ENCODE data around the gene SEPTIN10.

The SEPTIN10 gene

GRCh38 chr2:109619032-109619615 lies 5.4 kb upstream of the SEPTIN10 start:
- H3K27me3 ChIP-seq (ENCODE audit: insufficient read depth, poor library complexity, severe bottlenecking), result no peaks in the 10 kb centered on the region
- DNase-seq (ENCODE audit: low spot score) (no peak), ATAC-seq (ENCODE audit: low read depth) (no peak)
- H3K27ac ChIP-seq (ENCODE audit: poor library complexity, severe bottlenecking), result no peak overlapping the region
- peaks cover 19% of the 10 kb centered on the region for H3K36me3 ChIP-seq (ENCODE audit: low read depth)
- no peaks in the 10 kb centered on the region for H3K9me3 ChIP-seq (ENCODE audit: severe bottlenecking)
- no peak for TF ChIP-seq CTCF (IDR thresholded peaks at IDR 0.05; ENCODE audit: poor library complexity, severe bottlenecking)
- peaks cover 5% of the 10 kb centered on the region for H3K4me1 ChIP-seq (ENCODE audit: insufficient read depth, poor library complexity, severe bottlenecking)
- no peak overlapping the region for H3K4me3 ChIP-seq (ENCODE audit: severe bottlenecking)

- no peak for ATAC-seq (ENCODE audit: low read depth)
- peaks cover 8% of the 10 kb centered on the region for H3K4me1 ChIP-seq (ENCODE audit: insufficient read depth, poor library complexity, severe bottlenecking)
- H3K27me3 ChIP-seq (ENCODE audit: insufficient read depth, poor library complexity, severe bottlenecking), result no peaks in the 10 kb centered on the region
- H3K9me3 ChIP-seq (ENCODE audit: severe bottlenecking), result no peaks in the 10 kb centered on the region
- TF ChIP-seq CTCF (IDR thresholded peaks at IDR 0.05; ENCODE audit: poor library complexity, severe bottlenecking), result no peak
- H3K36me3 ChIP-seq (ENCODE audit: low read depth), result peaks cover 19% of the 10 kb centered on the region
- peak overlapping the region; percentile 76 for H3K4me3 ChIP-seq (ENCODE audit: severe bottlenecking)
- DNase-seq (ENCODE audit: low spot score), result no peak
- H3K27ac ChIP-seq (ENCODE audit: poor library complexity, severe bottlenecking), result peak overlapping the region; percentile 91
Measured at GRCh38 chr2:109616184-109616583, 2.4 kb upstream of the SEPTIN10 start.

GRCh38 chr2:109615637-109616144 lies 1.9 kb upstream of the SEPTIN10 start:
- H3K4me3 ChIP-seq (ENCODE audit: severe bottlenecking), result peak overlapping the region; percentile 76

GRCh38 chr2:109614715-109615636 lies 1.2 kb upstream of the SEPTIN10 start:
- ATAC-seq (ENCODE audit: low read depth) (no peak), DNase-seq (ENCODE audit: low spot score) (peak; percentile 64)
- peak overlapping the region; percentile 76 for H3K4me3 ChIP-seq (ENCODE audit: severe bottlenecking)
- H3K36me3 ChIP-seq (ENCODE audit: low read depth), result peaks cover 19% of the 10 kb centered on the region
- no peak for TF ChIP-seq CTCF (IDR thresholded peaks at IDR 0.05; ENCODE audit: poor library complexity, severe bottlenecking)
- no peaks in the 10 kb centered on the region for H3K9me3 ChIP-seq (ENCODE audit: severe bottlenecking)
- peaks cover 14% of the 10 kb centered on the region for H3K4me1 ChIP-seq (ENCODE audit: insufficient read depth, poor library complexity, severe bottlenecking)
- H3K27ac ChIP-seq (ENCODE audit: poor library complexity, severe bottlenecking), result peak overlapping the region; percentile 91
- no peaks in the 10 kb centered on the region for H3K27me3 ChIP-seq (ENCODE audit: insufficient read depth, poor library complexity, severe bottlenecking)

More at GRCh38 chr2:109615637-109616144, 1.9 kb upstream of the SEPTIN10 start:
- DNase-seq (ENCODE audit: low spot score) (no peak), ATAC-seq (ENCODE audit: low read depth) (no peak; the same call in 2 of the 3 replicates)
- Histone ChIP-seq H3K9me3 (ENCODE audit: severe bottlenecking) (no peaks in the 10 kb centered on the region), H3K27ac (ENCODE audit: poor library complexity, severe bottlenecking) (peak overlapping the region; percentile 91), H3K27me3 (ENCODE audit: insufficient read depth, poor library complexity, severe bottlenecking) (no peaks in the 10 kb centered on the region), H3K36me3 (ENCODE audit: low read depth) (peaks cover 19% of the 10 kb centered on the region), H3K4me1 (ENCODE audit: insufficient read depth, poor library complexity, severe bottlenecking) (peaks cover 13% of the 10 kb centered on the region)
- TF ChIP-seq CTCF (IDR thresholded peaks at IDR 0.05; ENCODE audit: poor library complexity, severe bottlenecking), result peak; percentile 52

Measured in RWPE2 (cell line).